Activated CD4-positive, alpha-beta T cell treated with anti-CD3 and anti-CD28 coated beads, Interleukin-2, amount 50 U/mL, for 48 hours (primary cell): ENCODE data around the gene CATSPER4.
"Not testable (repeated sequence)": the region's sequence is repeated elsewhere in the genome, so short reads cannot be mapped to it uniquely, and the experiment has no call there.

Experiments used
- DNase-seq, 2 experiments: peaks; one replicate each; pipeline ENCODE4 v3.0.0-alpha.2; 2020

Gene CATSPER4

DNA sequence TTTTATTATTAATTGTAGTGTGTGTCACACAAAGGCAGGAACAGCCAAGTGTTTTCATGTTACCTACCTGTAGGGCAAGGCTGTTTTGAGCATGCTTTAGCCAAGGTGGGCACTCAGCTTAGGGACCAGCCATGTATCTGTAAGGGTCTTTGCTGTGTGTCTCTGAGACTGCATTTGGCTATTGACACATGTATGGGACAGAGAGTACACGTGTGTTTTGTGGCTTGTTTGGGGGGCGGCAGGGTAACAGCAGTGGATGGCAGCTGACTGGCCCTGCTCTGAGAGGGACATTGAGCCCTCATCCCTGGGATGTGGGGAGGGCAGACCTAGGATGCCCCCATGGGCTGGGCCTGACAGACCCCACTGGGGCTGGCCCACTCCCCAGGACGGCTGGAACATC lies 6.9 kb downstream of the CATSPER4 start:
- no peak for DNase-seq

- DNase-seq = no peak
Observed at GRCh38 chr1:26197813-26198212, 7.4 kb downstream of the CATSPER4 start.

DNA sequence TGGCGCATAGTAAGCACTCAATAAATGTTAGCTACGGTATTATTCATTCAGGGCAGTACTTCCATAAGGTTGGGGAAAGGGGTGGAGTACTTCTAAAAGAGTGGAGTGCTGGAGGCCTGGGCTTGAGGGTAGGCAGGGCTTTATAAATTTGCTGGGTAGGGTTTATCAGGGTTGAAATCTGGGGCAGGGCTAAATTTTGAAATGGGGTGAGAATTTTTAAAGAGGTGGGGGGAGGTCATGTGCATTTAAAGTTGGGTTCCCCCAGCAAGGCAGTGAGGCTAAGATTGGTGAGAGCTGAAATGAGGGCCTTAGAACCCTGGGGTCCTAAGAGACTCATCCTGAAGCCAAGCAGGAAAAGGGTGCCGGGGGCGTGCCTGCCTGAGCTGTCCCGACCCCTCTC lies 10.0 kb downstream of the CATSPER4 start:
- DNase-seq = no peak

DNA sequence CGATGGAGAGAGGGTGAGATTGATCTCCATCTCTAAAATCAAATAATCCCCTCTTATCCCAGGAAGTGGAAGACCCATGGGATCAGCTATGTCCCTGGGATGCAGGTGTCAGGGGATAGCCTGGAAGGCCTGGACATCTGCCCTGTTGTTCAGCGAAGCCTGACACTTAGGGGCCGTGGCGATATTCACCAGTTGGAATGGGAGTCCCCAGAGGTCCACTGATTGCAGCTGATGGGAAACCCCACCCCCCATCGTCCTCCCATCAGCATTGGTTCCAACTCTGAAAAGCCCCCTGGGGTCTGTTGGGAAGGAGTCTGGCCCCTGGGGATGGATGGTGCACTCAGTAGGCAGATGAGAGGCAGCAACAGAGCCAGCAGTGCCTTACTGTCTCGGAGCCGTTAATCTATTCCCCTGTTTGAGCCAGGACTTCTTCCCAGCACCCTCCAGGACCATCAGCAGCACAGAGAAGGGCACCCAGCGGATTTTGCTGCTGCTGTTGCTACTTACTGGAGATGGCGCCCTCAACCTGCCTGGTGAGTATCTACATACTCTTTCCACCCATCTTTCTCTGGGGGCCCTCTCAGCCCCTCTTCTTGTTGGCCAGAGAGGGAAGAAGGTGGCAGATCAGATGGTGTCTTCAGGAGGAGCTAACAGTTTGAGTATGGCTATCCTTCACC lies 13.4 kb downstream of the CATSPER4 start:
- DNase-seq = no peak

DNA sequence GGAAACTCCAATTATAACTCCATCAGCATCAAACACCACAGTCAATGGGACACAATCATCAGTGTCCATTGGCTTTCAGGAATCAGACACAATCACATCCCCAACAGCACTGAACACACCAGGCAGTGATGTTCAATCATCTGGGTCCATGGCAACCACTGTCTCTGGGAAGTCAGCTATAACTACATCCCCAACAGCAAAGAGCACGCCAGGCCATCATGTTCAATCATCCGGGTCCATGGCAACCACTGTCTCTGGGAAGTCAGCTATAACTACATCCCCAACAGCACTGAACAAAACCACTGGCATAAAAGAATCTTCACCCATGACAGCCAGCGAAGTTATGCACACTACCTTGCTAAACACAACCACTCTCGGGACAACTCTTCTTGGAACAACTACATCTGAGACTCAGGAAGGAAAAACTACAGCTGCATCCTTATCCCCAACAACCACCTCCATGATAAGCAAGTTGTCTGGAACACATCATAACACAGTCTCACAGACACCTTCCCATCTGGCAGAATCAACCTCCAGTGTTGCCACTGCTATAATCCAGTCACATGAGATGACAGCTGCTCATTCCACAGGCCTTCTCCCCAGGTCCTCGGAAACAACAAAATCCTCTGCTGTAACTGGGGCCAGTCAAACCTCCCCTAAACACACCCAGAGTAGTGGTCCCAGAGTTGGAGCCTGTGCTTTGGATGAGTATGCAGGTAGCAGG lies 19.9 kb downstream of the CATSPER4 start:
- no peak for DNase-seq

DNA sequence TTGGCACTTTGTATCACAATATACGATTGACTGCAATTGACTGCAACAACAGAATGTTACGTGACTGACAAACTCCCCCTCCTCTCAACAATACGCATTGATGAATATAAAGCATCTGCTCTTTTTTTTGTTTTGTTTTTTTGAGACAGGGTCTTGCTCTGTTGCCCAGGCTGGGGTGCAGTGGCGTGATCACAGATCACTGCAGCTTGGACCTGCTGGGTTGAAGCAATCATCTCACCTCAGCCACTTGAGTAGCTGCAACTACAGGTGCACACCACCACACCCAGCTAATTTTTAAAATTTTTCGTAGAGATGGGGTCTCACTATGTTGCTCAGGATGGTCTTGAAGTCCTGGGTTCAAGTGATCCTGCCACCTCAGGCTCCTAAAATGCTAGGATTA lies 22.3 kb downstream of the CATSPER4 start:
- no peak for DNase-seq

DNA sequence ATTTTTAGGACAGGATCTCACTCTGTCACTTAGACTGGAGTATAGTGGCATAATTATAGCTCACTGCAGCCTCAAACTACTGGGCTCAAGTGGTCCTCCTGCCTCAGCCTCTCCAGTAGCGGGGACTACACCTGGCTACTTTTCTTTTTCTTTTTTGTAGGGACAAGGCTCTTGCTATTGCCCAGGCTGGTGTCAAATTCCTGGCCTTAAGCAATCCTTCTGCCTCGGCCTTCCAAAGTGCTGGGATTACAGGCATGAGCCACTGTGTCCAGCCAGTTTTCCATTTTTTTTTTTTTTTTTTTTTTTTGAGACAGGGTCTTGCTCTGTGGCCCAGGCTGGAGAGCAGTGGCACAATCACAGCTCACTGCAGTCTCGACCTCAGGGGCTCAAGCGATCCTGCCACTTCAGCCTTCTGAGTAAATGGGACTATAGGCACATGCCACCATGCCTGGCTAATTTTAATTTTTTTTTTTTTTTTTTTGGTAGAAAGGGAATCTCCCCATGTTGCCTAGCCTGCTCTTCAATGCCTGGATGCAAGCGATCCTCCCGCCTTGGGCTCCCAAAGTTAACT lies 23.0 kb downstream of the CATSPER4 start:
- no peak for DNase-seq

- DNase-seq = no peak
Observed at GRCh38 chr1:26215246-26215645, 24.8 kb downstream of the CATSPER4 start.

- DNase-seq = no peak
Observed at GRCh38 chr1:26218906-26219494, 28.6 kb downstream of the CATSPER4 start.

GRCh38 chr1:26220199-26220912 lies 30.0 kb downstream of the CATSPER4 start:
- DNase-seq = no peak

- DNase-seq = no peak
Observed at GRCh38 chr1:26221094-26221493, 30.7 kb downstream of the CATSPER4 start.

DNA sequence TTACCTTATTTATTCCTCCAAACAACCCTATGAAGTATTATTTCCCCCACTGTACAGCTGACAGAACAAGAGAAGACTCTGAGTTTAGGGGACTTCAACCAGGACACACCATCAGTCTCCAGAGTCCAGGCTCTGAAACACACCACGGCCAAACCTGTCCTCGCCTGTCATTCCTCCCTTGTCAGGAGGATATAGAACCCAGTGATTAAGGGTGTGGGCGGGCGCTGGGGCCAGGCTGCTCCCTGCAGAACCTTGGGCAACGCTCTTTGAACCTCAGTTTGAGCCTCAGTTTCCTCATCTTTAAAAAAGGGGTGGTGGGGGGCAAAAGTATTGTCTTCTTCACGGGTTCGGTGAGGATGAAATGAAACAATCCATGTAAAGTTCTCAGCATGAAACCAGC lies 34.2 kb downstream of the CATSPER4 start:
- DNase-seq = no peak

DNA sequence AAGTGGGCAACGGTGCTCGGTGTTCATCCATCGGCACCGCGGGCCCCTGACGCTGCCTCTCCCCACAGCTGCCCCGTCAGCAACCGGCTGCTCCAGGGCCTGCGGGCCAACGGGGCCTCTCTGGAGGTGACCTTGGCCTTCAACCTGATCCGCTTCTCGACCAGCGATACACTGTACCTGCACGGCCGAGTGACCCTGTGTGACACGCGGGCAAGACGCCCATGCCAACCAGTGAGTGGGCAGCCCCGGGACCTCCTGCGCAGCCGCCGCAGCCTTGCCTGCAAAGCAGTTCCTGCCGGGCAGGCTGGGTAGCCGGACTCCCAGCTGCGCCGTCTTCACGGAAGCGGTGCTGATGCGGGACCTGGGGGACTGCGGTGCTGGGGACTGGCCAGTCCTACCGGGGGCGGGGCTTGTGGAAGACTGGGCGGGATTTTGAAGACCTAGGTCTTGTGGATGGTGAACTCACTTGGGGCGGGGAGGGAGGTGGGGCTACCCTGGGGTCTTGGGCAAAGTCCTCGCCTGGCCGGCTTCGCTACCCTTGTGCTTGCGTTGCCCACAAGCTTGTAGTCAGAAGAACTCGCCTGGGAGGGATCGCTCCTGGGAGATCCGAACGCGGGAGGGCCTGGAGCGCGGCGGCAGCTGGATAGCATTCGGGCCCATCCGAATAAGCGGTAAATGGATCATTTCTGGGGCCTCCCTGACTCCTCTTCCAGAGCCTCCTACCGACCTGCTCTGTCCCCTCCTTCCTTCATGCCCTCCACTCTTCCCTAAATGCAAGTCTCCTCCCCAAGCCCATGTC lies 34.8 kb downstream of the CATSPER4 start:
- peak; percentile 68 to 73 for DNase-seq

DNA sequence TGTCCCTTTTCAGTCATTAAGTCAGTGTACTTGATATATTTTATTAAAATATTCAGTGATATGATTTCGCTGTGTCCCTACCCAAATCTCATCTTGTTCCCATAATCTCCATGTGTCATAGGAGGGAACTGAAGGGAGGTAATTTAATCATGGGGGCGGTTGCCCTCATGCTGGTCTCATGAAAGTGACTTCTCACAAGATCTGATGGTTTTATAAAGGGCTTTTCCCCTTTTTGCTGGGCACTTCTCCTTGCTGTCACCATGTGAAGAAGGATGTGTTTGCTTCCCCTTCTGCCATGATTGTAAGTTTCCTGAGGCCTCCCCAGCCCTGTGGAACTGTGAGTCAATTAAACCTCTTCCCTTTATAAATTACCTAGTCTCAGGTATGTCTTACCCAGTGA lies 40.3 kb downstream of the CATSPER4 start:
- not testable (repeated sequence) for DNase-seq

GRCh38 chr1:26233903-26234643 lies 43.7 kb downstream of the CATSPER4 start, which contains the start of gene CEP85:
Gene CEP85, plus strand, starts transcription at chr1:26234200. Its CDS starts 5,584 bp downstream, at chr1:26239784.
- DNase-seq = peak; percentile 98 to 99

DNA sequence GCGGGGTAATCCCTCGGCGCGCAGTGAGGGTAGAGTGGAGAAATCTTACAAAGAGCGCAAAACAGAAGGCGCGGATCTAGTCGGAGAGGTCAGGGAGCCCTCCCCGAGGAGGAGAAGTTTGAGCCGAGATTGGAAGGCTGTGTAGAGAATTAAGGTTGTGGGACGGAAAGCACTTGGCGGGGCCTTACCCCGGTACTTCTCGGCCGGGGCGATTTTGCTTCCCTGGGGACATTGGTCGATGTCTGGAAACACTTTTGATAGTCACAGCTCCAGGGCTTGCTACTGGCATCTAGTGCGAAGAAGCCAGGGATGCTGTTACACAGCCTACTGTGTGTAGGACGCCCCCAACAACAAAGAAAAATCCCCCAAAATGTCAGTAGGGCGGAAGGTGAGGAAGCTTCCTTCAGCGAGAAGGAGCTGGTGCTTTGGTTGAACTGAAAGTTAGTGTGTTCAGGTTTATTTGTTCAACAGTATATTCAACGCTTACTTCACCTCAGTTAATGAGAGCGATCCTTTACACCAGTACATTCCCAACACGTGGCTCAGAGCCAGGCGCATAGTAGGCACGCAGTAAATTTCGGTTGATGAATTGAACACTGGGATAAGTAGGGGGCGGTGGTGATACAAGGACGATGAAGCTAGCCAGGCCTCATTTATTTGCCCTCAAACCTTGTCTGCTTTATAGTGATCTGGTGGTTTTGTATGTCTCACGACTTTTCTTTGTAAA lies 44.4 kb downstream of the CATSPER4 start:
- peak; percentile 15 to 26 for DNase-seq

DNA sequence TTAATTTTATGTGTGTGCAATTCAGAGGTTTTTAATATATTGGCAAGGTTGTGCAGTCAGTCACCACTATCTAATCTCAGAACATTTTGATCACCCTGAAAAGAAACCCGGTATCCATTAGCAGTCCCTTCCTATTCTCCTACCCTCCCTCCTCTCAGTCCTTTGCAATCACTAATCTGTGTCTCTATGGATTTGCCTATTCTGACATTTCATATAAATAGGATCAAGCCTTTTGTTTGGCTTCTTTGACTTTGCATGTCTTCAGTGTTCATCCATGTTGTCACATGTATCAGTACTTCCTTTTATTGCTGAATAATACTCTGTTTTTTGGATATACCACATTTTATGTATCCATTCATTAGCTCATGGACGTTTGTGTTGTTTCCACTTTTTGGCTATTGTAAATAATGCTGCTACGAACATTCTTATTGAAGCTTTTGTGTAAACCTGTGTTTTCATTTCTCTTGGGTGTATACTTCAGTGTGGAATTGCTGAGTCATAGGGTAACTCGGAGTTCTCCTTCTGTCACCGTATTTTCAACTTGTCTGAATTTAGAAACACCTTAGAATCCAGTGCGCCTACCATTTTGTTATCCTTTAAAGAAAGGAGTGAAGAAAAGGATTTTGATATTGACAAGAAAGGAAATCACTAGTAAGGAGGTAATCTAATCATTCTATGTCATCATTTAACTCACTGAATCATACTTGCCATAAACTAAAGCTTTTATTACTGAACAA lies 47.0 kb downstream of the CATSPER4 start:
- no peak for DNase-seq

- DNase-seq = no peak
Observed at GRCh38 chr1:26239936-26240335, 49.5 kb downstream of the CATSPER4 start.
